Liver (tissue), 3 donors: ENCODE data around the gene TAF3.

Experiments used
- MAX ChIP-seq: IDR thresholded peaks from 2 replicates; pipeline ENCODE4 v1.6.1; 2016; ENCODE audit warnings: antibody characterized with exemption
- RAD21 ChIP-seq, 2 donors: IDR thresholded peaks; 2 replicates each; pipeline ENCODE4 v1.6.1; 2016; ENCODE audit warnings: antibody characterized with exemption in 2 of 2, mild to moderate bottlenecking in 2 of 2
- TF ChIP-seq, protein P1 (sequence below): fragments of 150-350 bp; IDR thresholded peaks from 2 replicates; pipeline ENCODE4 v1.5.1; 2017; ENCODE audit warnings: improper control_type of control experiment, low read depth, low read length; ENCODE audit not compliant: missing input control
- donor health status: healthy.
- donor health status: healthy.

DNA sequence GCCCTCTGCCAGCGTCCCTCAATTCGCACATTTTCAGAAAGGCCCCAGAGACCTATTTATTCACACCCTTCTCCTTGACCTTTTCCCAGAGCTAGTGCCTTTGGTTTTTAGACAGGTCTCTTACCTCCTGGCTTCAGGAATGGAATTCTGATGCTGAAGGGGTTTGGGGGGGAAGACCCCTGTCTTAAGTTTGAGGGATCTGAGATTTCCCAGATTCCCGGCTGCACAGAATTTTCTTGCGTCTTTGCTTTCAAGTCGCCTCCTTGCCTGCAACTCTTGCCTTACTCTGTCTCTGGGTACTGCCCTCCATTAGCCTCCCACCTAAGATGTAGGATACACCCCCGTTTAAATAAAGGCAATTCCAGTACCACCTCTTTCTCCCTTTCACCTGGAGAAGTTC, 238.1 kb downstream of the TAF3 start:
- TF ChIP-seq MAX (no peak), RAD21 (IDR thresholded peaks at IDR 0.05) (no peak)
- TF ChIP-seq, protein P1, sequence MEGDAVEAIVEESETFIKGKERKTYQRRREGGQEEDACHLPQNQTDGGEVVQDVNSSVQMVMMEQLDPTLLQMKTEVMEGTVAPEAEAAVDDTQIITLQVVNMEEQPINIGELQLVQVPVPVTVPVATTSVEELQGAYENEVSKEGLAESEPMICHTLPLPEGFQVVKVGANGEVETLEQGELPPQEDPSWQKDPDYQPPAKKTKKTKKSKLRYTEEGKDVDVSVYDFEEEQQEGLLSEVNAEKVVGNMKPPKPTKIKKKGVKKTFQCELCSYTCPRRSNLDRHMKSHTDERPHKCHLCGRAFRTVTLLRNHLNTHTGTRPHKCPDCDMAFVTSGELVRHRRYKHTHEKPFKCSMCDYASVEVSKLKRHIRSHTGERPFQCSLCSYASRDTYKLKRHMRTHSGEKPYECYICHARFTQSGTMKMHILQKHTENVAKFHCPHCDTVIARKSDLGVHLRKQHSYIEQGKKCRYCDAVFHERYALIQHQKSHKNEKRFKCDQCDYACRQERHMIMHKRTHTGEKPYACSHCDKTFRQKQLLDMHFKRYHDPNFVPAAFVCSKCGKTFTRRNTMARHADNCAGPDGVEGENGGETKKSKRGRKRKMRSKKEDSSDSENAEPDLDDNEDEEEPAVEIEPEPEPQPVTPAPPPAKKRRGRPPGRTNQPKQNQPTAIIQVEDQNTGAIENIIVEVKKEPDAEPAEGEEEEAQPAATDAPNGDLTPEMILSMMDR = no peak
